ENCODE measurements around the gene CYTH4.

Gene CYTH4

GRCh38 chr22:37336579-37336978, 54.3 kb downstream of the CYTH4 start:
- H3K4me3 ChIP-seq (replicated peaks; ENCODE audit: low read depth, low read length): no peak overlapping the region

DNA sequence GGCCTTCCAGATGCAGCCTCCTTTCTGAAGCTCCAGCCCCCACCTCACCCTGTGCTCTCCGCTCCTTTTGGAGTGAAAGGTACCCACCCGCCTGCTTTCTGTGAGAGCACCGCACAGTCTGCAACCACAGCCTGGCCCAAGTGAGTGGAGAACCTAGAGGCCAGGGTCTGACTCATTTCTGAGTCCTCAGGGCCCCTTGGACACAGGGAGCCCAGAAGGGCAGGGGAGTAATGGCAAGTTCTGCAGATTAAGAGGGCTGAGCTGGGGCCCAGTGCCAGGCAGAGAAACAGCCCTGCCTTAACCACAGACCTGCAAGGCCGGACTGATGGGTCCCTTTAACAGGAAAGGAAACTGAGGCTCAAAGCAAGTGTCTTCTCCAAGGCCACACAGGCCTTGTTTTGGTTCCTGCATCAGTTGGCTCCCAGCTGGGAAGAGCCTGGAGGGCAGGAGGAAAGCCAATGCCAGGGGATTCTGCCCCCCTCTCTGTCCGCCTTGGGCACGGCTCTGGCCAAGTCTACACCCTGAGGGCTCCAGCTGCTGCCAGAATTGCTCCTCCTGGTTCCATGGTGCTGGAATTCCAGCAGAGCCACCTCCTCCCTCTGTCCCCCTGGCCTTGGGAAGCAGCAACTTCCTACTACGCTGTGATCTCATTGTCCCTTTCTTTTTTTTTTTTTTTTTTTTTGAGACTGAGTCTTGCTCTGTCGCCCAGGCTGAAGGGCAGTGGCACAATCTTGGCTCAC, 55.1 kb downstream of the CYTH4 start:
- TF ChIP-seq, protein P1, sequence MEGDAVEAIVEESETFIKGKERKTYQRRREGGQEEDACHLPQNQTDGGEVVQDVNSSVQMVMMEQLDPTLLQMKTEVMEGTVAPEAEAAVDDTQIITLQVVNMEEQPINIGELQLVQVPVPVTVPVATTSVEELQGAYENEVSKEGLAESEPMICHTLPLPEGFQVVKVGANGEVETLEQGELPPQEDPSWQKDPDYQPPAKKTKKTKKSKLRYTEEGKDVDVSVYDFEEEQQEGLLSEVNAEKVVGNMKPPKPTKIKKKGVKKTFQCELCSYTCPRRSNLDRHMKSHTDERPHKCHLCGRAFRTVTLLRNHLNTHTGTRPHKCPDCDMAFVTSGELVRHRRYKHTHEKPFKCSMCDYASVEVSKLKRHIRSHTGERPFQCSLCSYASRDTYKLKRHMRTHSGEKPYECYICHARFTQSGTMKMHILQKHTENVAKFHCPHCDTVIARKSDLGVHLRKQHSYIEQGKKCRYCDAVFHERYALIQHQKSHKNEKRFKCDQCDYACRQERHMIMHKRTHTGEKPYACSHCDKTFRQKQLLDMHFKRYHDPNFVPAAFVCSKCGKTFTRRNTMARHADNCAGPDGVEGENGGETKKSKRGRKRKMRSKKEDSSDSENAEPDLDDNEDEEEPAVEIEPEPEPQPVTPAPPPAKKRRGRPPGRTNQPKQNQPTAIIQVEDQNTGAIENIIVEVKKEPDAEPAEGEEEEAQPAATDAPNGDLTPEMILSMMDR (IDR thresholded peaks at IDR 0.05; ENCODE audit: low read depth, low read length, missing control alignments): no peak
- no peak overlapping the region for H3K4me3 ChIP-seq (replicated peaks; ENCODE audit: low read depth, low read length)
- no peak for DNase-seq (ENCODE audit: extremely low read depth, low read depth)

More at GRCh38 chr22:37336579-37336978, 54.3 kb downstream of the CYTH4 start:
- TF ChIP-seq, protein P1 (IDR thresholded peaks at IDR 0.05; ENCODE audit: low read depth, low read length, missing control alignments): no peak
- DNase-seq (ENCODE audit: extremely low read depth, low read depth): no peak

GRCh38 chr22:37338539-37339246, 56.4 kb downstream of the CYTH4 start:
- DNase-seq (ENCODE audit: extremely low read depth, low read depth): no peak
- H3K4me3 ChIP-seq (replicated peaks; ENCODE audit: low read depth, low read length): no peak overlapping the region
- TF ChIP-seq, protein P1 (IDR thresholded peaks at IDR 0.05; ENCODE audit: low read depth, low read length, missing control alignments): no peak

GRCh38 chr22:37340331-37341262, 58.3 kb downstream of the CYTH4 start:
- TF ChIP-seq, protein P1 (IDR thresholded peaks at IDR 0.05; ENCODE audit: low read depth, low read length, missing control alignments): no peak
- no peak for DNase-seq (ENCODE audit: extremely low read depth, low read depth)
- H3K4me3 ChIP-seq (replicated peaks; ENCODE audit: low read depth, low read length): no peak overlapping the region

GRCh38 chr22:37342065-37342464, 59.8 kb downstream of the CYTH4 start:
- DNase-seq (ENCODE audit: extremely low read depth, low read depth): no peak
- TF ChIP-seq, protein P1 (IDR thresholded peaks at IDR 0.05; ENCODE audit: low read depth, low read length, missing control alignments): no peak
- H3K4me3 ChIP-seq (replicated peaks; ENCODE audit: low read depth, low read length): no peak overlapping the region

DNA sequence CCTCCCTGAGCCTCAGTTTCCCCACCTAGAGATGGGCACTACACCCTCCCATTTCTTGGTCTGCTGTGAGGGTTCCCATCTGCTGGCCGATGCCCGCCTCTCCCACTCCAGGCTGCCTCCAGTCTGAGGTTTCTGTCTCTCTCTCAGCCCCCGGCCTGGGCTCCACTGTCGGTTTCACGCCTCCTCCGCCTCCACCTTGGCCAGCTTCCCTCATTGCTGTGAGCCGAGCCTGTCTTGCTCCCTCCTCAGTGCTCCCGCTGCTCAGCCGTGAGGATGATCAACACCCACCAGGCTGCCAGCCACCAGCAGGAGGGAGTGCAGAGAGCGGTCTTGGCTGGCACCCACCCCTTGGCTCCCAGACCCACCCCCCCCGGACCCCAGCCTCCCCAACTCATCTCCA, 61.0 kb downstream of the CYTH4 start:
- H3K4me3 ChIP-seq (replicated peaks; ENCODE audit: low read depth, low read length): no peak overlapping the region
- no peak for DNase-seq (ENCODE audit: extremely low read depth, low read depth)
- TF ChIP-seq, protein P1 (IDR thresholded peaks at IDR 0.05; ENCODE audit: low read depth, low read length, missing control alignments): no peak

Measured in HFF-Myc (cell line).